ENCODE data around the gene ADGRG7. TPM values are rescaled to one million over a fixed set of nuclear protein-coding genes. Genes with fewer than 3 reads are reported as not detected.

The ADGRG7 gene
- polyA plus RNA-seq, 1 donor (not counting 4 experiments of a cell fraction or from before 2014, with no cell fraction given): 0.03 TPM

DNA sequence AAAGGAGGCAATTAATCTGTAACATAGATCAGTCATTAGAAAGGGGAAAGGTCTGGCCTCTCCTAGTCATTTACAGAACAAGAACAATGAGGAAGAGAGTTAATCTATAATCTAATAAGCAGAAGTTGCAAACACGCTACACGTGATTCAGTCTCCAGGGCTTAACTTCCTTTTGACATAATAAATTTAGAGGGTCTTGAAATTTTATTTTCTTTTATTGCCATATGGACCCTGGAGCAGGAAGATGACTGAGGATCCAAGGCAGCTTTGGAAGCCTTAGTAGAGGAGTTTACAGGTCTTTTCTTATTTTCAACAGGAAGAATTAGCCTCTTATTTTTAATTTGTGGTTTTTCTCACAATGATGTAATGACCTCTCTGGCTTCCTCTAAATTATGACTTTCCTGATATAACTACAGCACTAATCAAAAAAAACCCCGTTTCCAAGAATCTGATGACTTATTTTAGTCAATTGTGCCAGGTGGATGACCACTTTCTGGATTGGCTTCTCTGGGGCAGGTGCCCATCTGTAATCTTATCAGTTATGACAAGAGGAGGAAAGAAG is 32.2 kb downstream of the ADGRG7 start:
- H3K4me3 ChIP-seq (ENCODE audit: control insufficient read depth in 2 of 3, extremely low read depth in 1 of 3, insufficient read depth in 2 of 3, low read depth in 1 of 3, low read length in 3 of 3): no peak overlapping the region
- H4K20me1 ChIP-seq (ENCODE audit: control insufficient read depth, extremely low read depth, insufficient read depth, low read length): no peaks in the 10 kb centered on the region
- FAIRE-seq (no peak), DNase-seq (ENCODE audit: low read depth, low spot score) (no peak)
- TF ChIP-seq EZH2 (IDR thresholded peaks at IDR 0.05; ENCODE audit: low read length): no peak
- TF ChIP-seq, protein P1, sequence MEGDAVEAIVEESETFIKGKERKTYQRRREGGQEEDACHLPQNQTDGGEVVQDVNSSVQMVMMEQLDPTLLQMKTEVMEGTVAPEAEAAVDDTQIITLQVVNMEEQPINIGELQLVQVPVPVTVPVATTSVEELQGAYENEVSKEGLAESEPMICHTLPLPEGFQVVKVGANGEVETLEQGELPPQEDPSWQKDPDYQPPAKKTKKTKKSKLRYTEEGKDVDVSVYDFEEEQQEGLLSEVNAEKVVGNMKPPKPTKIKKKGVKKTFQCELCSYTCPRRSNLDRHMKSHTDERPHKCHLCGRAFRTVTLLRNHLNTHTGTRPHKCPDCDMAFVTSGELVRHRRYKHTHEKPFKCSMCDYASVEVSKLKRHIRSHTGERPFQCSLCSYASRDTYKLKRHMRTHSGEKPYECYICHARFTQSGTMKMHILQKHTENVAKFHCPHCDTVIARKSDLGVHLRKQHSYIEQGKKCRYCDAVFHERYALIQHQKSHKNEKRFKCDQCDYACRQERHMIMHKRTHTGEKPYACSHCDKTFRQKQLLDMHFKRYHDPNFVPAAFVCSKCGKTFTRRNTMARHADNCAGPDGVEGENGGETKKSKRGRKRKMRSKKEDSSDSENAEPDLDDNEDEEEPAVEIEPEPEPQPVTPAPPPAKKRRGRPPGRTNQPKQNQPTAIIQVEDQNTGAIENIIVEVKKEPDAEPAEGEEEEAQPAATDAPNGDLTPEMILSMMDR (optimal IDR thresholded peaks at IDR 0.05 in 1 of 3, IDR thresholded peaks at IDR 0.05 in 1 of 3, conservative IDR thresholded peaks at IDR 0.05 in 1 of 3; ENCODE audit: extremely low read depth in 1 of 3, insufficient read depth in 2 of 3, low read length in 3 of 3): no peak
- no peak overlapping the region for H3K9ac ChIP-seq (ENCODE audit: control insufficient read depth, extremely low read depth, insufficient read depth, low read length)
- H2AFZ ChIP-seq (ENCODE audit: control insufficient read depth, low read length): no peak overlapping the region
- dilution Hi-C loops (cut with MboI; ENCODE audit: extremely low pct_ligation_motif_present, low sequenced_read_pairs): no loop called here
- H3K79me2 ChIP-seq (ENCODE audit: control insufficient read depth, insufficient read depth, low read length): no peaks in the 10 kb centered on the region
- no peaks in the 10 kb centered on the region for H3K9me3 ChIP-seq (ENCODE audit: control insufficient read depth, low read depth, low read length)
- H3K9me1 ChIP-seq (ENCODE audit: control insufficient read depth, extremely low read depth, insufficient read depth, low read length): no peaks in the 10 kb centered on the region
- no peak overlapping the region for H3K27ac ChIP-seq (ENCODE audit: control insufficient read depth, insufficient read depth, low read length)
- H3K4me2 ChIP-seq (ENCODE audit: control insufficient read depth, extremely low read depth, insufficient read depth, low read depth, low read length): no peak overlapping the region
- no peaks in the 10 kb centered on the region for H3K36me3 ChIP-seq (ENCODE audit: control insufficient read depth in 2 of 2, extremely low read depth in 1 of 2, insufficient read depth in 2 of 2, low read length in 2 of 2)
- no peaks in the 10 kb centered on the region for H3K4me1 ChIP-seq (ENCODE audit: control insufficient read depth, extremely low read depth, insufficient read depth, low read length)
- no peaks in the 10 kb centered on the region for H3K27me3 ChIP-seq (ENCODE audit: control insufficient read depth, extremely low read depth, insufficient read depth, low read length)

DNA sequence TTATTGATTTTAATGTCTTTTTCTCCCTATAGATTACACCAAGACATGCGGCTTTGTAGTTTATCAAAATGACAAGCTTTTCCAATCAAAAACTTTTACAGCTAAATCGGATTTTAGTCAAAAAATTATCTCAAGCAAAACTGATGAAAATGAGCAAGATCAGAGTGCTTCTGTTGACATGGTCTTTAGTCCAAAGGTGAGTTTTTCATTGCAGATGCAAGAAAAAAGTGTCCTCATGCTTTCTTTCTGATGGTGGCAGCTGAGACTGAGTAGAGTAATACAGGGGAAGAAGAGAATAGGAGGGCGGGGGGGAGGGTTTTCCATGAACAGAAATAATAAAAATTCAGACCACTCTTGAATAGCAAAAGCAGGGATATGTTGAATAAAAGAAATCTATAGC is 36.5 kb downstream of the ADGRG7 start:
- H2AFZ ChIP-seq (ENCODE audit: control insufficient read depth, low read length): no peak overlapping the region
- FAIRE-seq (no peak), DNase-seq (ENCODE audit: low read depth, low spot score) (no peak)
- dilution Hi-C loops (cut with MboI; ENCODE audit: extremely low pct_ligation_motif_present, low sequenced_read_pairs): no loop called here
- H3K4me3 ChIP-seq (ENCODE audit: control insufficient read depth in 2 of 3, extremely low read depth in 1 of 3, insufficient read depth in 2 of 3, low read depth in 1 of 3, low read length in 3 of 3): no peak overlapping the region
- H3K9me1 ChIP-seq (ENCODE audit: control insufficient read depth, extremely low read depth, insufficient read depth, low read length): no peaks in the 10 kb centered on the region
- H3K36me3 ChIP-seq (ENCODE audit: control insufficient read depth in 2 of 2, extremely low read depth in 1 of 2, insufficient read depth in 2 of 2, low read length in 2 of 2): no peaks in the 10 kb centered on the region
- no peaks in the 10 kb centered on the region for H3K9me3 ChIP-seq (ENCODE audit: control insufficient read depth, low read depth, low read length)
- H3K9ac ChIP-seq (ENCODE audit: control insufficient read depth, extremely low read depth, insufficient read depth, low read length): no peak overlapping the region
- no peak overlapping the region for H3K27ac ChIP-seq (ENCODE audit: control insufficient read depth, insufficient read depth, low read length)
- H3K4me2 ChIP-seq (ENCODE audit: control insufficient read depth, extremely low read depth, insufficient read depth, low read depth, low read length): no peak overlapping the region
- no peaks in the 10 kb centered on the region for H4K20me1 ChIP-seq (ENCODE audit: control insufficient read depth, extremely low read depth, insufficient read depth, low read length)
- no peak for TF ChIP-seq EZH2 (IDR thresholded peaks at IDR 0.05; ENCODE audit: low read length)
- TF ChIP-seq, protein P1 (optimal IDR thresholded peaks at IDR 0.05 in 1 of 3, IDR thresholded peaks at IDR 0.05 in 1 of 3, conservative IDR thresholded peaks at IDR 0.05 in 1 of 3; ENCODE audit: extremely low read depth in 1 of 3, insufficient read depth in 2 of 3, low read length in 3 of 3): no peak
- H3K79me2 ChIP-seq (ENCODE audit: control insufficient read depth, insufficient read depth, low read length): no peaks in the 10 kb centered on the region
- H3K4me1 ChIP-seq (ENCODE audit: control insufficient read depth, extremely low read depth, insufficient read depth, low read length): peaks cover 5% of the 10 kb centered on the region
- no peaks in the 10 kb centered on the region for H3K27me3 ChIP-seq (ENCODE audit: control insufficient read depth, extremely low read depth, insufficient read depth, low read length)

Measured in keratinocyte (primary cell).